Tibial artery (tissue), 4 donors: ENCODE results near the gene OOEP.

Experiments used
- DNase-seq, 2 donors: peaks; one replicate each; pipeline ENCODE4 v3.0.0-alpha.2; 2019
- H3K27ac ChIP-seq, 2 donors: fragments of 200-600 bp; sonication (generic) in 1 of 2; 1 replicate in 1 of 2; 2 replicates in 1 of 2; pipeline ENCODE4 v1.5.1; 2018 to 2019; ENCODE audit warnings: mild to moderate bottlenecking in 1 of 2
- H3K27me3 ChIP-seq, 2 donors: fragments of 200-600 bp; sonication (generic) in 1 of 2; one replicate each; pipeline versions ENCODE4 v1.5.1 to v1.6.0; 2016 to 2019
- H3K36me3 ChIP-seq, 3 donors: fragments of 200-600 bp; sonication (generic) in 2 of 3; one replicate each; pipeline ENCODE4 v1.5.1; 2016 to 2019; ENCODE audit warnings: mild to moderate bottlenecking in 2 of 3
- H3K4me1 ChIP-seq, 4 donors: fragments of 200-600 bp; sonication (generic) in 2 of 4; 1 replicate in 3 of 4; 2 replicates in 1 of 4; pipeline ENCODE4 v1.5.1; 2016 to 2019
- H3K4me3 ChIP-seq, 2 donors: fragments of 200-600 bp; sonication (generic) in 1 of 2; 1 replicate in 1 of 2; 2 replicates in 1 of 2; pipeline ENCODE4 v1.5.1; 2018 to 2019; ENCODE audit warnings: mild to moderate bottlenecking in 2 of 2
- H3K9me3 ChIP-seq, 3 donors: fragments of 200-600 bp; sonication (generic) in 1 of 3; one replicate each; pipeline ENCODE4 v1.5.1; 2016 to 2019
- intact Hi-C: fragments of 100-400 bp; cut with DNase I; formaldehyde crosslinking; loops from one replicate; pipeline ENCODE4 v1.15.0; 2023; ENCODE audit warnings: low total_unique reads
- TF ChIP-seq, protein P1 (sequence below), 2 experiments: fragments of 200-600 bp in 1 of 2; fragments of 450-650 bp in 1 of 2; IDR thresholded peaks; one replicate each; pipeline ENCODE4 v1.5.1; 2017 to 2019; ENCODE audit warnings: antibody characterized with exemption in 2 of 2, mild to moderate bottlenecking in 1 of 2, moderate library complexity in 1 of 2

OOEP gene

DNA sequence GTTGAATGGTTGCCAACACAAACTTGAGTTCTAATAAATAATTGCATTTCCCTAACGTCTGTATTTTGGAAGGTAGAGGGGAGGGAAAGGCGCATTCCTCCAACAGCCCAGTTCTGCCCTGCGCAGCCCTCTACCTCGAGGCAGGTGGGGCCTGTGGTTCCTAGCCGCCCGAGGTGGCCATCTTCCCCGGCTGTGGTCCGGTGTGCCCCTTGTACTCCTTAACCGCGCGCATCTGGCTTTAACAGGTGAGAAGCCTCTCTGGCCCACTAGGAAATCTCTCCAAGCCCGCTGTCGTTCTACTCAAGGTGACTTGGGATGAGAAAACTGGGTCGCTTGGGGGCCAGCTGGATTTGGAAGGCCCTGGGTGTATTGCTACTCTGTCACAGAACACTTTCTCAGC is 5.6 kb downstream of the OOEP start:
- Histone ChIP-seq H3K4me1 (no peaks in the 10 kb centered on the region), H3K27ac (no peak overlapping the region), H3K27me3 (no peaks in the 10 kb centered on the region), H3K36me3 (no peaks in the 10 kb centered on the region), H3K9me3 (no peaks in the 10 kb centered on the region), H3K4me3 (no peak overlapping the region)
- TF ChIP-seq, protein P1, sequence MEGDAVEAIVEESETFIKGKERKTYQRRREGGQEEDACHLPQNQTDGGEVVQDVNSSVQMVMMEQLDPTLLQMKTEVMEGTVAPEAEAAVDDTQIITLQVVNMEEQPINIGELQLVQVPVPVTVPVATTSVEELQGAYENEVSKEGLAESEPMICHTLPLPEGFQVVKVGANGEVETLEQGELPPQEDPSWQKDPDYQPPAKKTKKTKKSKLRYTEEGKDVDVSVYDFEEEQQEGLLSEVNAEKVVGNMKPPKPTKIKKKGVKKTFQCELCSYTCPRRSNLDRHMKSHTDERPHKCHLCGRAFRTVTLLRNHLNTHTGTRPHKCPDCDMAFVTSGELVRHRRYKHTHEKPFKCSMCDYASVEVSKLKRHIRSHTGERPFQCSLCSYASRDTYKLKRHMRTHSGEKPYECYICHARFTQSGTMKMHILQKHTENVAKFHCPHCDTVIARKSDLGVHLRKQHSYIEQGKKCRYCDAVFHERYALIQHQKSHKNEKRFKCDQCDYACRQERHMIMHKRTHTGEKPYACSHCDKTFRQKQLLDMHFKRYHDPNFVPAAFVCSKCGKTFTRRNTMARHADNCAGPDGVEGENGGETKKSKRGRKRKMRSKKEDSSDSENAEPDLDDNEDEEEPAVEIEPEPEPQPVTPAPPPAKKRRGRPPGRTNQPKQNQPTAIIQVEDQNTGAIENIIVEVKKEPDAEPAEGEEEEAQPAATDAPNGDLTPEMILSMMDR (IDR thresholded peaks at IDR 0.05) = no peak
- DNase-seq = no peak
- intact Hi-C loops = no loop called here

DNA sequence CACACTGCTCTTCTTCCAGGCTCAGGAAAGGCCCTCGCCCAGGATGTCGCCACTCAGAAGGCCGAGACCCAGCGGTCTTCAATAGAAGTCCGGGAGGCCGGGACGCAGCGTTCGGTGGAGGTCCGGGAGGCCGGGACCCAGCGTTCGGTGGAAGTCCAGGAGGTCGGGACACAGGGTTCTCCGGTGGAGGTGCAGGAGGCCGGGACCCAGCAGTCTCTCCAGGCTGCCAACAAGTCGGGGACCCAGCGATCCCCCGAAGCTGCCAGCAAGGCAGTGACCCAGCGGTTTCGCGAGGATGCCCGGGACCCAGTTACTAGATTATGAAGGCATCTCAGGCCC is 6.2 kb downstream of the OOEP start:
- Histone ChIP-seq H3K4me1 (no peaks in the 10 kb centered on the region), H3K9me3 (no peaks in the 10 kb centered on the region), H3K27ac (no peak overlapping the region), H3K36me3 (no peaks in the 10 kb centered on the region), H3K27me3 (no peaks in the 10 kb centered on the region), H3K4me3 (no peak overlapping the region)
- DNase-seq = no peak
- TF ChIP-seq, protein P1 (IDR thresholded peaks at IDR 0.05) = no peak
- intact Hi-C loops = no loop called here

DNA sequence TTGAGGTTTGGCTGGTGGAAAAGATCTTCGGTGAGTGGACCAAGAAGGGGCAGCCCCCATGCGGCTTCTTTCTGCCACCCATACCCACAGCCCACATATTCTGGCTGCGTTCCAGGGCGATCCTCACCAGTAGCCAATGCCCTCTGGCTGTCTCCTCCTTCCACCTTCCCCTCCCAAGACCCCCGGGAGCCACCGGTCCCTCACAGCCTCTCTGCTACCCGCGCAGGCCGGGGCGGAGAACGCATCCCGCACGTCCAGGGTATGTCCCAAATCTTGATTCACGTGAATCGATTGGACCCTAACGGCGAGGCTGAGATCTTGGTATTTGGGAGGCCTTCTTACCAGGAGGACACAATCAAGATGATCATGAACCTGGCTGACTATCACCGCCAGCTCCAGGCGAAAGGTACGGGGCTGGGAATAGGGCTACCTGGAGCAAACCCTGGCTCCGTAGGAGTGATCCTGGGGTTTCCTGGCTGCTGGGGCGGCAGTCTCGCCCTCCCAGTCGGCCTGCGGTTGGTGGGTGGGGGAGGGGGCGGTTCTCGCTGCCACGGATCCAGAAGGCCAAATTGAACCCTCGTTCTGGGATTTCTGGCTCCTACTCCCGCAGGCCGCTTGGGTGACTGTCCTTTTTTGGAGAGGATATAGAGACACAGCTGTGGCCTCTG is 6.7 kb downstream of the OOEP start:
- intact Hi-C loops = no loop called here
- H3K27ac ChIP-seq = no peak overlapping the region
- H3K4me3 ChIP-seq = no peak overlapping the region

DNA sequence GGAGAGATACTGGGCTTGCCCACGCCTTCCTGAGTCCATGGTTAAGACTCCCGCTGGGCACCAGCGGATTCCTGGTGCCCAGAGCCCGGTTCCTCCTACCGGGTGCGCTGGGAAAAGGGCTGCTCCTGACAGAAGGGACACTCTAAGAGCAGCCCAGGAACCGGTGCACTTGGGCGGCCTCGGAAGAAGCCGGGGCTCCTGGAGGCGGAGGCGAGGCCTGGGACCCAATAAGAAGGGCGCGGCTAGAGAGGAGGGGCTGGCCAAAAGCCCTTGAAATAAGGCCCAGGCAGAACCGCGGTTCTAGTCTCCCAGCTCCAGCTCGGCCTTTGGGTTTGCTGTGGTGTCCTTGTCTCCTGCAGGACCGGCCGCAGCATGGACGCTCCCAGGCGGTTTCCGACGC is 7.3 kb downstream of the OOEP start, which contains the start of gene KHDC3L:
Gene KHDC3L, plus strand, starts transcription at position 301 of the 400 bp plus-strand sequence. Its CDS starts 72 bp downstream, at position 373.
- no peak for DNase-seq
- no peaks in the 10 kb centered on the region for H3K27me3 ChIP-seq
- no peaks in the 10 kb centered on the region for H3K4me1 ChIP-seq
- no peaks in the 10 kb centered on the region for H3K36me3 ChIP-seq
- intact Hi-C loops = no loop called here
- no peaks in the 10 kb centered on the region for H3K9me3 ChIP-seq
- no peak within 1 kb of the TSS for H3K4me3 ChIP-seq
- TF ChIP-seq, protein P1 (IDR thresholded peaks at IDR 0.05) = no peak
- H3K27ac ChIP-seq = no peak within 1 kb of the TSS

More for the DNA sequence above, 6.7 kb downstream of the OOEP start:
- DNase-seq = no peak
- Histone ChIP-seq H3K27me3 (no peaks in the 10 kb centered on the region), H3K4me1 (no peaks in the 10 kb centered on the region), H3K36me3 (no peaks in the 10 kb centered on the region), H3K9me3 (no peaks in the 10 kb centered on the region)
- TF ChIP-seq, protein P1 (IDR thresholded peaks at IDR 0.05) = no peak

DNA sequence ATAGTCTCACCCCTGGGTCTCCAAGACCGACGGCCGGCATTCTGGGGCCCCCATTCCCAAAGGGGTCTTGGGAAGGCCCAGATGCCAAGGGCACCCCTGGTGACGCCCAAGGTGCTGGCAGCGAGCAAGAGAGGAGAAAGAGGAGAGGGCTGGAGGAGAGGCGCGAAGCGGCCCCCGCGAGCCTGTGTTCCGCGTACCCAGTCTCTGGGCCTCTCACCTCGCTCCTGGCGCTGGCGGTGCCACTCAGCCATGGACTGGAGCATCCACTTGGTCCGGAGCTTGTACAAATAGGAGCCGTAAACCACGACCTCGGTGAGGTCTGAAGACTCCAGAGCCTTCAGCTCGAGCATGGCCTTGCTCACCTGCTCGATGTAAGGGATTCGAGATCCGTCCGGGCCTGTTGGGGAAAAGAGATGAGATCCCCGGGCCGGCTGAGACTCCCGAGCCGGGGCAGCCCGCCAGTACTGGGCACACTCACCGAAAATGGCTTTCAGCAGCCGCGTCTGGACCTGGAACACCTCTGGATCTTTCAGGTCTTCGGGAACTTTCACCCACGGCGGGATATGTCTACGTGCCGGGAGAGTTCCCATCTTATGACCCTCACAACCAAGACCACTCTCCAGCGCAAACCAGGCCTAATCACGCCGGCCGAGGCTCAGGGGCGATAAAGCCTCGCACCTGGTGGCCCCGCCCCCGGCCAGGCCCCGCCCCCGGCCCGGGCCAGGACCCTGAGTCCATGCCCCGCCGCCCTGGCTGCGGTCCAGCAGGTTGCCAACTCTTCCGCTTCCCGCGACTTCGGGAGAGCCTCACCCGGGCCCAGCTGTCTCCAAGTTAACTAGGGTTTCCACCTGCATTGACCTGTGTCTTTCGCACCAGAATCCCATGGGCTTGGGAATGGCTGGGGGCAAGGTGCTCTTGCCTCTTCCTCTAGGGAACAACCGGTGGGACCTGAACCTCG is 15.8 kb downstream of the OOEP start, which contains the start of gene DPPA5:
Gene DPPA5, minus strand, starts transcription at position 641 of the 958 bp plus-strand sequence. Its CDS starts 51 bp downstream, at position 590.
- H3K27me3 ChIP-seq = peaks cover 0 to 10% of the 10 kb centered on the region in 2 donors
- H3K27ac ChIP-seq = no peak within 1 kb of the TSS
- no peaks in the 10 kb centered on the region for H3K9me3 ChIP-seq
- DNase-seq = no peak
- H3K4me1 ChIP-seq = no peaks in the 10 kb centered on the region
- no peaks in the 10 kb centered on the region for H3K36me3 ChIP-seq
- TF ChIP-seq, protein P1 (IDR thresholded peaks at IDR 0.05) = no peak
- H3K4me3 ChIP-seq = no peak within 1 kb of the TSS
- intact Hi-C loops = no loop called here
